SK-N-SH treated with all-trans-retinoic acid at 6 μM for 48 hours (cell line): Measurements from ENCODE around the gene ILF3.
"Not testable (repeated sequence)": the region's sequence is repeated elsewhere in the genome, so short reads cannot be mapped to it uniquely, and the experiment has no call there.

Source experiments
- ATAC-seq: fragments of 200-7000 bp; cut with Tn5 transposase; 3 replicates; pipeline ENCODE4 v1.9.1; 2020; ENCODE audit warnings: mild to moderate bottlenecking, moderate library complexity
- BACH2 ChIP-seq: fragments of 250-450 bp; sonication (Bioruptor Pico); IDR thresholded peaks from 2 replicates; pipeline ENCODE4 v1.9.0; 2021; ENCODE audit warnings: mild to moderate bottlenecking, borderline replicate concordance
- CREB5 ChIP-seq: fragments of 250-450 bp; sonication (Bioruptor Pico); IDR thresholded peaks from 2 replicates; pipeline ENCODE4 v1.5.1; 2020; ENCODE audit warnings: low read depth, mild to moderate bottlenecking, moderate library complexity
- CSDC2 ChIP-seq: fragments of 250-450 bp; sonication (Bioruptor Pico); IDR thresholded peaks from 2 replicates; pipeline ENCODE4 v1.5.0; 2020; ENCODE audit warnings: mild to moderate bottlenecking, moderate library complexity
- ESRRG ChIP-seq: fragments of 250-450 bp; sonication (Bioruptor Pico); IDR thresholded peaks from 2 replicates; pipeline ENCODE4 v1.6.1; 2021; ENCODE audit warnings: mild to moderate bottlenecking
- GLIS3 ChIP-seq: fragments of 250-450 bp; sonication (Bioruptor Pico); IDR thresholded peaks from 2 replicates; pipeline ENCODE4 v1.5.0; 2020; ENCODE audit warnings: mild to moderate bottlenecking, moderate library complexity
- ISL1 ChIP-seq: fragments of 250-450 bp; sonication (Bioruptor Pico); IDR thresholded peaks from 2 replicates; pipeline ENCODE4 v2.1.2; 2022; ENCODE audit warnings: mild to moderate bottlenecking, moderate library complexity
- OSR1 ChIP-seq: fragments of 250-450 bp; sonication (Bioruptor Pico); IDR thresholded peaks from 2 replicates; pipeline ENCODE4 v1.8.0; 2022; ENCODE audit warnings: moderate library complexity, mild to moderate bottlenecking, inconsistent platforms
- PATZ1 ChIP-seq: fragments of 250-450 bp; sonication (Bioruptor Pico); IDR thresholded peaks from 2 replicates; pipeline ENCODE4 v1.8.0; 2020; ENCODE audit warnings: mild to moderate bottlenecking, moderate library complexity, borderline replicate concordance
- PPARA ChIP-seq: fragments of 250-450 bp; sonication (Bioruptor Pico); IDR thresholded peaks from 2 replicates; pipeline ENCODE4 v1.5.0; 2020; ENCODE audit warnings: mild to moderate bottlenecking, borderline replicate concordance
- RARB ChIP-seq: fragments of 250-450 bp; sonication (Bioruptor Pico); IDR thresholded peaks from 2 replicates; pipeline ENCODE4 v1.8.0; 2021; ENCODE audit warnings: mild to moderate bottlenecking, moderate library complexity
- SNAI2 ChIP-seq: fragments of 250-450 bp; sonication (Bioruptor Pico); IDR thresholded peaks from 2 replicates; pipeline ENCODE4 v1.5.0; 2020; ENCODE audit warnings: mild to moderate bottlenecking, moderate library complexity
- TCF4 ChIP-seq: fragments of 250-450 bp; sonication (Bioruptor Pico); IDR thresholded peaks from 2 replicates; pipeline ENCODE4 v1.8.0; 2021; ENCODE audit warnings: mild to moderate bottlenecking, moderate library complexity, borderline replicate concordance
- TOX ChIP-seq: fragments of 250-450 bp; sonication (Bioruptor Pico); IDR thresholded peaks from 2 replicates; pipeline ENCODE4 v1.8.0; 2021; ENCODE audit warnings: mild to moderate bottlenecking, moderate library complexity, borderline replicate concordance
- TSHZ2 ChIP-seq: fragments of 250-450 bp; sonication (Bioruptor Pico); IDR thresholded peaks from 2 replicates; pipeline ENCODE4 v1.5.0; 2020; ENCODE audit warnings: mild to moderate bottlenecking, moderate library complexity
- ZC3H10 ChIP-seq: fragments of 250-450 bp; sonication (Bioruptor Pico); IDR thresholded peaks from 2 replicates; pipeline ENCODE4 v1.5.1; 2021; ENCODE audit warnings: mild to moderate bottlenecking, moderate library complexity
- ZNF565 ChIP-seq: fragments of 450-650 bp; formaldehyde crosslinking; conservative IDR thresholded peaks from 2 replicates; pipeline ENCODE4 v1.5.0; 2020; ENCODE audit warnings: low read depth, mild to moderate bottlenecking, moderate library complexity
- ZNF70 ChIP-seq: fragments of 450-650 bp; formaldehyde crosslinking; IDR thresholded peaks from 2 replicates; pipeline ENCODE4 v1.5.0; 2020; ENCODE audit warnings: mild to moderate bottlenecking, moderate library complexity
- ZNF8 ChIP-seq: fragments of 450-650 bp; formaldehyde crosslinking; IDR thresholded peaks from 2 replicates; pipeline ENCODE4 v1.5.0; 2020; ENCODE audit warnings: mild to moderate bottlenecking, moderate library complexity
- TF ChIP-seq, protein P1 (sequence below): fragments of 250-450 bp; sonication (Bioruptor Pico); IDR thresholded peaks from 2 replicates; pipeline ENCODE4 v1.8.0; 2021; ENCODE audit warnings: low read depth, mild to moderate bottlenecking, moderate library complexity, borderline replicate concordance
- TF ChIP-seq, protein P2 (sequence below): fragments of 250-450 bp; sonication (Bioruptor Pico); IDR thresholded peaks from 2 replicates; pipeline ENCODE4 v1.5.1; 2021; ENCODE audit warnings: mild to moderate bottlenecking, moderate library complexity

ILF3 gene

GRCh38 chr19:10662384-10663251 is 8.5 kb downstream of the ILF3 start (continued):
- TF ChIP-seq, protein P1, sequence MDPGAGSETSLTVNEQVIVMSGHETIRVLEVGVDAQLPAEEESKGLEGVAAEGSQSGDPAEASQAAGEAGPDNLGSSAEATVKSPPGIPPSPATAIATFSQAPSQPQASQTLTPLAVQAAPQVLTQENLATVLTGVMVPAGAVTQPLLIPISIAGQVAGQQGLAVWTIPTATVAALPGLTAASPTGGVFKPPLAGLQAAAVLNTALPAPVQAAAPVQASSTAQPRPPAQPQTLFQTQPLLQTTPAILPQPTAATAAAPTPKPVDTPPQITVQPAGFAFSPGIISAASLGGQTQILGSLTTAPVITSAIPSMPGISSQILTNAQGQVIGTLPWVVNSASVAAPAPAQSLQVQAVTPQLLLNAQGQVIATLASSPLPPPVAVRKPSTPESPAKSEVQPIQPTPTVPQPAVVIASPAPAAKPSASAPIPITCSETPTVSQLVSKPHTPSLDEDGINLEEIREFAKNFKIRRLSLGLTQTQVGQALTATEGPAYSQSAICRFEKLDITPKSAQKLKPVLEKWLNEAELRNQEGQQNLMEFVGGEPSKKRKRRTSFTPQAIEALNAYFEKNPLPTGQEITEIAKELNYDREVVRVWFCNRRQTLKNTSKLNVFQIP (CRISPR knock-in tag), result no peak
- TF ChIP-seq ZNF565 (no peak), RARB (no peak), TOX (CRISPR knock-in tag) (no peak)
- TF ChIP-seq, all 23 proteins: peak for 0

DNA sequence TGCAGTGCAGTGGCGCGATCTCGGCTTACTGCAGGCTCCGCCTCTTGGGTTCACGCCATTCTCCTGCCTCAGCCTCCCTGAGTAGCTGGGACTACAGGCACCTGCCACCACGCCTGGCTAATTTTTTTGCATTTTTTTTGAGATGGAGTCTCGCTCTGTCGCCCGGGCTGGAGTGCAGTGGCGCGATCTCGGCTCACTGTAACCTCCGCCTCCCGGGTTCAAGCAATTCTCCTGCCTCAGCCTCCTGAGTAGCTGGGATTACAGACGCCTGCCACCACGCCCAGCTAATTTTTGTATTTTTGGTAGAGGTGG is 9.1 kb downstream of the ILF3 start:
- ATAC-seq, result not testable (repeated sequence)

- TF ChIP-seq CSDC2 (CRISPR knock-in tag) (no peak), ZNF565 (no peak), CREB5 (CRISPR knock-in tag) (no peak), ZNF70 (CRISPR knock-in tag) (no peak), ZNF8 (CRISPR knock-in tag) (no peak), SNAI2 (CRISPR knock-in tag) (no peak), PPARA (no peak), ESRRG (CRISPR knock-in tag) (no peak), BACH2 (CRISPR knock-in tag) (no peak), RARB (no peak), TSHZ2 (CRISPR knock-in tag) (no peak), ISL1 (CRISPR knock-in tag) (no peak), PATZ1 (no peak), GLIS3 (CRISPR knock-in tag) (no peak), OSR1 (no peak), ZC3H10 (CRISPR knock-in tag) (no peak)
- TF ChIP-seq, protein P1 (CRISPR knock-in tag), result no peak
- TF ChIP-seq, all 23 proteins: peak for 0
- ATAC-seq, result no peak; the same call in 2 of the 3 replicates
Observed at GRCh38 chr19:10667867-10668266, 13.7 kb downstream of the ILF3 start.

GRCh38 chr19:10669246-10669645 is 15.1 kb downstream of the ILF3 start:
- no peak for ATAC-seq
- TF ChIP-seq ZNF565, result no peak
- TF ChIP-seq CSDC2 (CRISPR knock-in tag), result no peak
- no peak for TF ChIP-seq TCF4
- no peak for TF ChIP-seq ISL1 (CRISPR knock-in tag)
- TF ChIP-seq RARB, result no peak
- TF ChIP-seq, protein P2, sequence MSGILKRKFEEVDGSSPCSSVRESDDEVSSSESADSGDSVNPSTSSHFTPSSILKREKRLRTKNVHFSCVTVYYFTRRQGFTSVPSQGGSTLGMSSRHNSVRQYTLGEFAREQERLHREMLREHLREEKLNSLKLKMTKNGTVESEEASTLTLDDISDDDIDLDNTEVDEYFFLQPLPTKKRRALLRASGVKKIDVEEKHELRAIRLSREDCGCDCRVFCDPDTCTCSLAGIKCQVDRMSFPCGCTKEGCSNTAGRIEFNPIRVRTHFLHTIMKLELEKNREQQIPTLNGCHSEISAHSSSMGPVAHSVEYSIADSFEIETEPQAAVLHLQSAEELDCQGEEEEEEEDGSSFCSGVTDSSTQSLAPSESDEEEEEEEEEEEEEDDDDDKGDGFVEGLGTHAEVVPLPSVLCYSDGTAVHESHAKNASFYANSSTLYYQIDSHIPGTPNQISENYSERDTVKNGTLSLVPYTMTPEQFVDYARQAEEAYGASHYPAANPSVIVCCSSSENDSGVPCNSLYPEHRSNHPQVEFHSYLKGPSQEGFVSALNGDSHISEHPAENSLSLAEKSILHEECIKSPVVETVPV (CRISPR knock-in tag), result no peak
- TF ChIP-seq TOX (CRISPR knock-in tag), result no peak
- TF ChIP-seq CREB5 (CRISPR knock-in tag), result no peak
- no peak for TF ChIP-seq PPARA
- no peak for TF ChIP-seq BACH2 (CRISPR knock-in tag)
